Measurements from ENCODE around the gene MEAF6. TPM values are rescaled to one million over a fixed set of nuclear protein-coding genes. Genes with fewer than 3 reads are reported as not detected.

MEAF6 gene
- total RNA-seq, 1 donor from 2014 or later: 74.2 TPM

DNA sequence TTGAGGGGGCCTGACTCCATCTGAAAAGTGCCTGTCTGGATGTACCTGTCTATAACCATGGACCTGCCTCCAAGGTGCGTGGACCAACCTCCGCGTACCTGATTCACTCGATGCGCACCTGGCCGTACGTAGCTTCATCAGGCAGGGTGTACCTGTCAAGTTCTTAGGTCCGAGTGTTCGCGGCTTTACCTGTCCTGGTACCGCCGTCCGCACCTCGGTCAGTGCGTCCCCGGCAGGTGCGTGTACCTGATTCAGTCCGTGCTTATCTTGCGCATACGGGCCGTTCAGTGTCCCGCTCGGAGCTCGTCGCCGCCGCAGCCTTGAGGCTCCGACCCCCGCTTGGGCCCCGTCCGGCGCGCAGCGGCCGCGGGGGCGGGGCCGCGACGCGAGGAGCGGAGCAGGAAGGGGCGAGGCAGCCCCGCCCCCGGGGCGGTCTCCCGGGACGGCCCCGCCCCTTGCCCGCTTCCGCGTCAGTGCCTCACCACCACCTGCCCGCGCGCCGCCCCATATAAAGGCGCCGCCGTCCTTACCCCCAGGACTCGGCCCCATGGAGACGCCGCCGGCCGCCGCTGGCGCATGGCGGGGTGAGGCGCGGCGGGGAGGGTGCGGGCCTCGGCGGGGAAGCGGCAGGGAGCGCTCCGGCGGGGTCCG lies 40.4 kb downstream of the MEAF6 start, which contains the start of gene ZC3H12A:
Gene ZC3H12A (plus strand): TSS at position 535 of the 651 bp plus-strand sequence. CDS start 917 bp downstream, outside the sequence.
- DNase-seq (ENCODE audit: low spot score): peak; percentile 94

DNA sequence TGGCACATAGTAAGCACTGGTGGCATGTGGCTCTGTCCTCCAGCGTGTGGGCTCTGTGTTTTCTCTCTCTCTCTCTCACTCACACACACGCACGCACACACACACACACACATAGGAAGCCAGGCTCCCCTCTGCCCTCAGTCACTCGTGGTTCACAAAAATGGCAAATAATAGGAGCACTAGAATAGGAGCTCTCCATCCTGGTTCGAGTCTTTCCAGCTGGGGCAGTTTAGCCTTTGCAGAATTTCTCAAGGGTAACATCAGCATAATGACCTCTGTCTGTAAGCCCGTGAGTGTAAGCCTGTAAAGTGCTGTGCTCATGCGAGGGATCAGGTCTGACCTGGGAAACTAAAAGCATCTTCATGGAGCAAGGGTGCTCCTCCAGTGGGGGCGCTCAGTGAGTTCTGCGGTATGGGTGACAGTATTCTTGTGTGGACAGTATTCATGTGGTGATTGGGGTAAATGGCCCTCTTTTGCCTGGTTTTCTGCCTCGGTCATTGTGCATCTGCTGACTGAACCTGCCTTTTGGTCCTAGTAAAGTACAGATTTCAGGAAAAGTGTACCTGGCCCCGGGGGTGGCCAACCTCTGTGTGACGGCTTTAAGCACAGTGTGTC lies 41.0 kb downstream of the MEAF6 start:
- no peak for DNase-seq (ENCODE audit: low spot score)

DNA sequence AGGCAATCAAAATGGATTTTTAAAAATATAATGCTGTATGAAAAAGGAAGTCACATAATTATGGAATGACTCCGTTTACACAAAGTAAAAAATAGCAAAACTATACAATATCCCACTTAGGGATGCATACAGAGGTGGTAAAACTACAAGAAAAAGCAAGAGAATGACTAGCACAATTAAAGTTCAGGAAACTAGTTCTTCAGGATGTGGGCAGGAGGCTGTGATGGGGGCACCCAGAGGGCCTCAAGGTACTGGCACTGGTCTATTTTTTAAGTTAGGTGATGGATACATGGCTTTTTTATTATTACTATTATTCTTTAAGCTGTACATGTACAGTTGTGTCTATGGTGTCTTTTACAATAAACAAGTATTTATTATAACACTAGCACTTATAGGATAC lies 41.6 kb downstream of the MEAF6 start:
- DNase-seq (ENCODE audit: low spot score): no peak

DNA sequence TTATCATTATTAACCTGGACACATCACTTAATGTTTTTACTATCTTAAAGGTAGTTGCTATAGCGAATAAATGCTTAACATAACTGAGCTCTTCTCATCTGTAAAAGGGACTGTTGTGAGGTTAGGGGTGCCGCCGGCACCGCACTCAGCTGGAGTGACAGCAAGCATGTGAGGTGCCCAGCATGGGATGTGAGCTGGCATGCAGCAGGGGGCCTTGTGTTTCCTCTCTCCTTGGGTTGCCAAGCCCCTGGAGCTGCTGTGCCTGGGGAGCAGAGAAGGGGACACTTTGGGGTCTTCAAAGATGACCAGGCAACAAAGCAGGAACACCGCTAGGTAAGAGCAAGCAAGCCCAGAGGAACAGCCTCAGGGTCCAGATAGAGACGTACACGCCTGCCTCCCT lies 42.3 kb downstream of the MEAF6 start:
- no peak for DNase-seq (ENCODE audit: low spot score)

DNA sequence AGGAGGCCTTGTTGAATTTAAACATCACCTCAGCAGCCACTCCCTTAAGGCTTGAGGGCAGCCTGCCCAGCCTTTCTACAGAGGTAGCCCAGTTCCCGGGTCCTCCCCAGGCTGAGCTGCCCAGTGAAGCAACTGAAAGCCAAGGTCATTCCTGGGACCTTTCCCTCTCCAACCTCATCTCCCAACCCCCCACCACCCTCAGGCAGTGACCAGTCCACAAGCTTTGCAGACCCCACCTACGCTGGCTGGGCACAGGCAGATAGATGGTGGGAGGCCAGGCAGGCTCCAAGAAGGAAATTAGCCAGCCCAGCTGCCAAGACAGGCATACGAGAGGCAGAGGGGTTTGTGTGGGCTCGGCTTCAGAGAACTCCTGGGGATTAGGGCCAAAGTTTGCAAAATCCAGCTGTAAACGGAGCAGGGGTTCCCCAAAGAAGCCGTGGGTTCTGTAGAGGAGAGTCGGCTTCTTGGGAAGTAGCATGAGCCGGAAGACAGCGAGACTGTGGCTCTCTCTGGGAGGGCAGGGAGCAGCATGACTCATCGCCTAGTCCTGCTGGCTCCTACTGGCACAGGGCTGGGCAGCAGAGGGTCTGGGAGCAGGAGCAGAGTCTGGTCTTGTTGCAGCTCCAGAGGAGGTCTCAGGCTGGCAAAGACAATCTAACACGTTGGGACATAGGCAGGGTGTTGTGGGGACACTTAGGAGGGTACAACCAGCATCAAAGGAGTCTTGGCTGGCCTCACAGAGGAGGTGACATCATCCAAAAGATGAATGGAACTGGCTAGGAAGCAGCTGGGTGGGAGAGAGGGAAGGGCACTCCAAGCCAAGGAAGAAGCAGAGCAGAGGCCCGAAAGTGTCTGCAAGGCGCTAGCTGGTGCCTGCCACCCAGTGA lies 43.0 kb downstream of the MEAF6 start:
- DNase-seq (ENCODE audit: low spot score): peak; percentile 83

DNA sequence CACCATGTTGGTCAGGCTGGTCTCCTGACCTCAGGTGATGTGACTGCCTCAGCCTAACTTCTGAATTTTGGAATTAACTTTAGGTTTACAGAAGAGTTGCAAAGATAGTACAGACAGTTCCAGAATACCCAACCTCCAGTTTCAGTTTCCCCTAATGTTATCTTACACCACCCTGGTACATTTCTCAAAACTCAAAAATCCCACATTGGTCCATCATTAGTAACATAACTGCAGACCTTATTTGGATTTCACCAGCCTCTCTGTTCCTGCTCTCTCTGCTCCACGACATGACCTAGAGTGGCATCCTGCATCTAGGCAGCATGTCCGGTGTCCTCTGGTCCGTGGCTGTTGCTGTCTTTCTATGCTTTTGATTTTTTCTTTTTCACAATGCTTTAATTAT lies 45.2 kb downstream of the MEAF6 start:
- DNase-seq (ENCODE audit: low spot score): no peak

DNA sequence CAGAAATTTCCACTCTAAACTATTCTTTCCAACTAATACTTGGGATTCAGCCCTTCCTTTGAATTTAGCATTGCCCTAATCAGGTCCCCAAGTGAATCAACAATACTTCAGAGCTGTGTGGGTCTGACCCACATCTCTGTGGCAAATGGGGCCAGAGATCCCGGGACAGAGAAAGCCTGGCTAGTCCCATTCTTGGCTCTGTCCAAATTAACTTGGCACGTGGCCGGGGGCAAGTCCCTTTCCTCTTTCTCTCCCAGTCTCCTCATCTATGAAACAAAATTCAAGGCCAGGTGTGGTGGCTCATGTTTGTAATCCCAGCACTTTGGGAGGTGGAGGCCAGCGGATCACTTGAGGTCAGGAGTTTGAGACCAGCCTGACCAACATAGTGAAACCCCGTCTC lies 46.5 kb downstream of the MEAF6 start:
- no peak for DNase-seq (ENCODE audit: low spot score)

DNA sequence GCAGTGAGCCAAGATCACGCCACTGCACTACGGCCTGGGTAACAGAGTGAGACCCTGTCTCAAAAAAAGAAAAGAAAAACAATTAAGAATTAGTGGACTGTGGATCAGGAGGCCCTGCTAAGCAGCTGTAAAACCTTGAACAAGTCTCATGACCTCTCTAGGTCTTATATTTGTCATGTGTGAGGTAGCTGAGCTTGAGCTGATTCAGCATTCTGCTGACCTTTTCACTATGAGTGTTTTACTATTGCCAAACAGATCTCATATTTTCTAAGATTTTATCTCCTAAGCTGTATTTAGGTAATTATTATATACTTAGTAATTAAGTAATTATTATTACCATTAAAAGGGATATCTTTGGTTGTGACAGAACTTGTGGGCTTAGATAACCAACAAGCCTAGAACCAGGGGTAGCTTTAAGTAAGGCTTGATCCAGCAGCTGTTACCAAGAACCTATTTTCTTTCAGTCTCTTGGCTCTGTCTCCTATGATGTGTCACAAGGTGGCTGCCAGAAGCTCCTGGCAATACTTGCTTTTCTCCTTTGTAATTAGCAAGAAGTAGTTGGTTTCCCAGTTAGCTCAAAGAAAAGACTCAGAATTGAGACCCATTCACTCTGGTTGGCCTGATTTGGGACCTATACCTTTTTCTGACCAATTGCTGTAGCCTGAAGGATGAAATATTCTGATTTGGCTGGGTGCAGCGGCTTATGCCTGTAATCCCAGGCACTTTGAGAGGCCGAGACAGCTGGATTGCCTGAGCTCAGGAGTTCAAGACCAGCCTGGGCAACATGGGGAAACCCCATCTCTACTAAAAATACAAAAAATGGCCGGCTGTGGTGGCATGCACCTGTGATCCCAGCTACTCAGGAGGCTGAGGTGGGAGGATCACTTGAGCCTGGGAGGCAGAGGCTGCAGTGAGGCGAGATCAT lies 48.7 kb downstream of the MEAF6 start:
- no peak for DNase-seq (ENCODE audit: low spot score)

DNA sequence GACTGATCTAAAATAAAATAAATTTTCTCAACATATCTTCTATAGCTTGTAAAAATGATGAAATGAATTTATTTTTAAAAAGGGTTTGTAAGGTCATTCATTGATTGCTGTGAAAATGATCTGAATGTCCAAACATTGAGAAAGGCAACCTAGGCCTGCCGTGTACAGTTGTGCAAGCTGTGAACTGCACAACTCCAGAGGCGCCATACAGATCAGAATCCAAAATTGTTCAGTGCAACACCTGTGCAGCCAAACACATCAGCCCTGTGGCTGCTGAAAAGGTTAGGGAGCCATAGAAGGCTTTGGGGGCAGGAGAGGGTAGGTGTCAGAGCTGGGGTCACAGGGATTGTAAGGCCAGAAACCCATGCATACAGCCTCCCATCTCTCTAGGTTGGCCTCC lies 50.1 kb downstream of the MEAF6 start:
- DNase-seq (ENCODE audit: low spot score): no peak

DNA sequence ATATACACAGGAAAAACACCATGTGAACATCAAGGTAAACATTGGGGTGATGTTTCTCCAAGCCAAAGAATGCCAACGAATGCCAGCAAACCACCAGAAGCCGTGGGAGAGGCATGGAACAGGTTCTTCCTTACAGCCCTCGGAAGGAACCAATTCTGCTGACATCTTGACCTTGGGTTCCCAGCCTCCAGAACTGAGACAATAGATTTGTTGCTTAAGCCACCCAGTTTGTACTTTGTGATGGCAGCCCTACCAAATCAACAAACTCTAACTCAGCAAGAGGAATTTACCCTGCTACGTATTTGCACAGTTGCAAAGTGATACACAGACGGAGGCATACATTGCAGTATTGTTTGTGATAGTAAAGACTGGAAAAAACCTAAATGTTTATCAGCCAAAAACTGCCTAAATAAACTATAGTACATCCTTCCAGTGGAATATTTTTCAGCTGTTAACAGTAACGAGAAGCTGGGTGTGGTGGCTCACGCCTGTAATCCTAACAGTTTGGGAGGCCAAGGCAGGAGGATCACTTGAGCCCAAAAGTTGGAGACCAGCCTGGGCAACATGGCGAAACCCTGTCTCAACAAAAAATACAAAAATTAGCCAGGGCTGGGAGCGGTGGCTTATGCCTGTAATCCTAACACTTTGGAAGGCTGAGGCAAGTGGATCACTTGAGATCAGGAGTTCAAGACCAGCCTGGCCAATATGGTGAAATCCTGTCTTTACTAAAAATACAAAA lies 52.7 kb downstream of the MEAF6 start:
- peak; percentile 63 for DNase-seq (ENCODE audit: low spot score)

DNA sequence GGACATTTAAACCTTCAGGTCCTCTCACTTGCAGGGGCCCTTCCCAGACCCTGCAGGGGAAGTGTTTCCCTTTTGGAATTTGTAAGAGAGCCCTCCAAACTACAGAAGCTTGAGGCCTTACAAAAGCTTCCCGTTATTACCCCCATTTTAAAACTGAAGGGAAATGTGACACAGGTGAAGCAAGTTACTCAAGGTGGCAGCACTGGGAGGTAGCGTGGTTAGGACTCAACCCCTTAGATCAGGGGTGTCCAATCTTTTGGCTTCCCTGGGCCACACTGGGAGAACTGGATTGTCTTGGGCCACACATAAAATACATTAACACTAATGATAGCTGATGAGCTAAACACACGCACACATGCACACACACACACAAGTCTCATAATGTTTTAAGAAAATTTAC lies 56.0 kb downstream of the MEAF6 start:
- DNase-seq (ENCODE audit: low spot score): no peak

DNA sequence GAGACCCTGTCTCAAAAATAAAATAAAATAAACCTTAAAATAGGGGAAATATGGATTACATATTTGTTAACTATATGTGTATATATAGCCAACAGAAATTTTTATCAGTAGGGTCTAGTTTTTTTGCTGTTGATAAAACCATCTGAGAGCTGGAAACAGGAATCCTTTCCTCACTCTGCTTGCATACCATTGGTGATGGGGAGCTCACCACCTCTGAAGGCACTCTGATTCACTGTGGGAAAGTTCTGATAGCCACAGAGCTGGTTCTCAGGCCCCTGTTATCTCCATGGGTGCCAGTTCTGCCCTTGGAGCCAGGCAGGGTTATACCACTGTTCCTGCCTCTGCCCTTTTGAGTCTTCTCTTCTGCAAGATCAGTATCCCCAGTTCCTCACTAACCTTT lies 58.0 kb downstream of the MEAF6 start:
- DNase-seq (ENCODE audit: low spot score): no peak

DNA sequence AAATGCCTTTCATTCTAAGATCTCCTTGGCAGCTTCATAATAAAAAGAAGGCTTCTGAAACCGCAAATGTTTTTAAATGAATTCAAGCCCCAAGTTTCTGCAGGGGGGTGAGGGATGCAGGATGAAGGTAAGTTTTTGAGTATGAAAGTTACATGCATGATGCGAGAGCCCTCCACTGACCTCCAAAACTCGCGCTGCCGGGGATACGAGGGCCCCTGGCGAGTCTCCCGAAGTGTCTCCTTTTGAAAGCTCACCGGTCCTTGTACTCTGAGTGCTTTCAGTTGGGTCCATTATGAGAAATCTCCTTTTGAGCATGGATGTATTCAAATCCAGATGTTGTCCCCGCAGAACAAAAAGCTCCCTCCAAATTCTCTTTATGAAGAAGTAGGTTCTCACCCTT lies 59.0 kb downstream of the MEAF6 start:
- no peak for DNase-seq (ENCODE audit: low spot score)

DNA sequence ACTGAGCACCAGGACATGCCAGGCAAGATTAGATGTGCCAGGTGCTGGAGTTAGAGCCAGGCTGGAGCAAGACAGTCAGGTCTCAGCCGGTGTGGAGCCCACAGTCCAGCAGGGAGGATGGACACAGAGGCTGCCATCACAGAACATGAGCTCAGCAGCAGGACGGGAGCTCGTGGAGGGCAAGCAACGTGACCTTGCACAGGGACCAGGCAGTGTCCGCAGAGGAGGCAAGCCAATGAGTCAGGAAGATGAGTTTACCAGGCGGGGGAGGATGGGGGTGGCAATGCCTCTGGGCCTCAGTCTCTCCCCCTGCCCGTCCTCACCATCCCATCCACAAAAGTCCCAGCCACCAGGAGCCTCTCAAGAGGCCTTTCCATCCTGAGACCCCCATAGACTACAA lies 60.9 kb downstream of the MEAF6 start:
- DNase-seq (ENCODE audit: low spot score): no peak

DNA sequence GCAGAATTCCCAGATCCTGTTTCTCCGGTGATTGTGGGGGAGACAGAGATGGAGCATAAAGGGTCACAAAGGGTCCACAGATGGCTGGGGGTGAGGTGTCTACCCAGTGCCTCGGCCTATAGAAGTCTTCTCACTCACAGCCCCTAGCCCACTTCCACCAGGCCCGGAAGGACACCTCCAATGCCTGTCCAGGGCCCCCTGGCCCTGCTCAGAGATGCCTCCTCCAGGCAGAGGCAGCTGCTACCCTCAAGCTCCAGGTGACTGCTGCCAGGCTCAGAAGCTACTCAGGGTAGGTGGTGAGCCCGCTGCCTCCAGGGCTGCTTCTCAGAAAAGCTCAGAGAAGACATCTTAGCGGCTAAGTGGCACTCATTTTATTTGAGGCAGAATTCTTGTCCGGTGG lies 62.1 kb downstream of the MEAF6 start:
- DNase-seq (ENCODE audit: low spot score): no peak

DNA sequence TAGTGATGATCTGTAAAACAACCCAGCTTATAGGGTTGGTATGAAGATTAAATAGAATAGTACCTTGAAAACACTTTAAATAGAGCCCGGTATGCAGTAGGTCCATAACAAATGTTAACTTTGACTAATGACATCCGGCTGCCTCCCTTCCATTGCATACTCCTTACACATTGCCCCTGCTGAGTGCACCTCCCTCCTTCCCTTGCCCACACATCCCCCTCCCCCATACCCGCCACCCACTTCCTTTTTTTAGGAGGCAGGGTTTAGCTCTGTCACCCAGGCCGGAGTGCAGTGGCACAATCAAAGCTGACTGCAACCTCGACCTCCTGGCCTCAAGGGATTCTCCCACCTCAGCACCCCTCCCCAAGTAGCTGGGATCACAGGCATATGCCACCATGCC lies 64.6 kb downstream of the MEAF6 start:
- DNase-seq (ENCODE audit: low spot score): no peak

DNA sequence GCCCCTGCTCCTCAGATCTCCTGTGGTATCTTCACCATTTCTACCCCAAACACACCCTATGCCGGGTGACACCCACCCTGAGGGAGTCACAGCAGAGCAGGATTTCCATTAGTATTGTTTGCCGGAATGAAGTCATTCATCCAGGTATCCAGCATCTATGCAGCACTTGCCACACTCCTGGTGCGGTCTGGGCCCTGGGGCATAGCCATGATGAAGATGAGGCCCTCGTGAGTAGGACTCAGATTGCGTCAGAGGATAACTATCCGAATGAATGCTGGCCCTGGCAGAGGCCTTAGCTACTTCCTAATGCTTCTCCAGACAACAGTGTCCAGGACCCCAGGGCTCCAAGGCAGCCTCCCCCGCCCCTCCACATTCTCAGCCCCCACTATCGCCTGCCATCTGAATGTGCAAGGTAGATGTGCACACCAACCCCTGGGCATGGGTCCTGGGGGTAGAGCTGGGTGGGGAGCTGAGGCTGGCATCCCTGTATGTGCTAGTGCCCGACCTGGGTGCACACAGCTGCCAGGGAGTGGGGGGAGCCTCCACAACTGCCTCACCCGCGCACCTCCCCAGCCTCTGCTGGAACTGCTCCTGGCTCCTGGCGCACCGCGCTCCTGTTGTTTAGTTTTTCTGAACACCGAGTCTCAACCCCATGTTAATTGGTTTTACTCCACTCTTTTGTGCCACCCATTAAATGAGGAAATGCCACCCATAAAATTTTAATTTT lies 65.7 kb downstream of the MEAF6 start:
- DNase-seq (ENCODE audit: low spot score): no peak

DNA sequence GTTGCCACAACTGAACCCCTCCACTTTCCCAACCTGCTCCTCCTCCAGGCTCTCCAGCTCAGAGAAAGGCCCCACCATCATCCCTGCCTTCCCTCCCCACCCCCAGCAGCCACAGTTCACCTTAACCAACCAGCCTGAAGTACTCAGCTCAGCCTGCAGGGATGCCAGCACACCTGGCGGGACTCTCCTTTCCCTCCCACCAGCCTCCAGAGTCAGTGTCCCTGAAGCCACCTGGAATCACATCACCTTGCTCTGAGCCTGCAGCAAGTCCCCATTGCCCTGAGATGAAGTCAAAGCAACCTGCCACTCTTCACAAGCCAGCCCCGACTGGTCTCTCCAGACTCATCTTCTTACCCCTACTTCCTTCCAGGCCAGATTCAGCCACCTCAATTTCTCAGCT lies 66.4 kb downstream of the MEAF6 start:
- DNase-seq (ENCODE audit: low spot score): no peak

DNA sequence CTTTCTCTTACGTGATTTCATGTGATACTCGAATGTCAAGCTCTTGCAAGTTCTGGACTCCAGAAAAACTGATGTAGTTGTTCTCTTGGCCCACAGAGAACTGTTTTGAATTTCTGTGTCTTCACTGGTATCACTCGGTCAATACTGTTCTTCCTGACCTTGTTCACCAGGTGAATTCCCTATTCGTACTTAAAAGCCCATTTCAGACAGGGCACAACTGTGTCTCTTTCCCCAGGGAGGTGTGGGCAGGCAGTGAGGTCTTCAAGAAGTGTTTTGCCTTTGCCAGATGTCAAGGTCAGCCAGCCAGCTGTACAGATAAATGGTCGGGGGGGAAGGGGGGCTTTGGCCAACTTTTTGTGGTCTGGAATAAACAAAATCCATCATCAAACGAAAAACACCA lies 67.7 kb downstream of the MEAF6 start:
- DNase-seq (ENCODE audit: low spot score): no peak

DNA sequence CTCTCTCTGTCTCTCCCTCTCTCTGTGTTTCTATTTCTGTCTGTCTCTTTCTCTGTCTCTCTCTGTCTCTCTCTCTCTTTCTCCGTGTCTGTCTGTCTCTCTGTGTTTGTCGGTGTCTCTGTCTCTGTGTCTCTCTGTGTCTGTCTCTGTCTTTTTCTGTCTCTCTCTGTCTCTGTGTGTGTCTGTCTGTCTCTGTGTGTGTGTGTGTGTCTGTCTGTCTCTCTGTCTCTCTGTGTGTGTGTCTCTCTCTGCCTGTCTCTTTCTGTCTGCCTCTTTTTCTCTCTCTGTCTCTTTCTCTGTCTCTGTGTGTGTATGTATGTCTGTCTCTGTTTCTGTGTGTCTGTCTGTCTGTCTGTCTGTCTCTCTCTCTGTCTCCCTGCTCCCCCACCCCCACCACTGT lies 71.9 kb downstream of the MEAF6 start:
- DNase-seq (ENCODE audit: low spot score): no peak
